HEK293 (cell line): ENCODE measurements around the gene GPR107.

Experiments used
- CTCF ChIA-PET: fragments of 350-600 bp; formaldehyde crosslinking; extraction: SDS; loops from one replicate; lab custom pipeline; 2021; ENCODE audit warnings: antibody characterized with exemption; lab: Yijun Ruan, JAX
- POLR2A ChIA-PET: fragments of 300-600 bp; formaldehyde crosslinking; extraction: SDS; loops from one replicate; lab custom pipeline; 2020; ENCODE audit warnings: antibody characterized with exemption, inconsistent platforms; lab: Yijun Ruan, JAX
- H3K27ac ChIP-seq: fragments of 200-500 bp; sonication (Bioruptor generic); 2 replicates; pipeline ENCODE4 v1.5.1; 2014; ENCODE audit warnings: low read depth, low read length, control low read depth, inconsistent platforms; ENCODE audit errors: extremely low read depth
- H3K36me3 ChIP-seq, 2 experiments: fragments of 200-500 bp in 1 of 2; sonication (Bioruptor generic) in 1 of 2; 1 replicate in 1 of 2; 2 replicates in 1 of 2; pipeline ENCODE4 v1.5.1; 2014 to 2017; ENCODE audit warnings: inconsistent platforms in 2 of 2, low read length in 2 of 2; ENCODE audit not compliant: control insufficient read depth in 2 of 2, insufficient read depth in 1 of 2
- H3K4me1 ChIP-seq: fragments of 200-500 bp; sonication (Bioruptor generic); 2 replicates; pipeline ENCODE4 v1.5.1; 2014; ENCODE audit warnings: mild to moderate bottlenecking, low read length, inconsistent platforms; ENCODE audit not compliant: control insufficient read depth, insufficient read depth
- H3K4me3 ChIP-seq: 2 replicates; pipeline ENCODE4 v1.5.1; 2011; ENCODE audit warnings: low read depth, mild to moderate bottlenecking, control low read depth, low read length, moderate library complexity
- H3K9me3 ChIP-seq: fragments of 200-500 bp; sonication (Bioruptor generic); 2 replicates; pipeline ENCODE4 v1.5.1; 2014; ENCODE audit warnings: low read depth, low read length, inconsistent platforms; ENCODE audit not compliant: control insufficient read depth, insufficient read depth
- KLF17 ChIP-seq: fragments of 450-650 bp; formaldehyde crosslinking; IDR thresholded peaks from 2 replicates; pipeline ENCODE4 v1.5.1; 2016; ENCODE audit warnings: missing biosample characterization, missing genetic modification characterization
- MYNN ChIP-seq: fragments of 450-650 bp; formaldehyde crosslinking; IDR thresholded peaks from 2 replicates; pipeline ENCODE4 v1.5.1; 2016; ENCODE audit warnings: missing biosample characterization, missing genetic modification characterization, borderline replicate concordance
- PRDM10 ChIP-seq: fragments of 450-650 bp; formaldehyde crosslinking; IDR thresholded peaks from 2 replicates; pipeline ENCODE4 v1.5.1; 2016; ENCODE audit warnings: missing biosample characterization, missing genetic modification characterization
- PRDM6 ChIP-seq: fragments of 450-650 bp; formaldehyde crosslinking; IDR thresholded peaks from 2 replicates; pipeline ENCODE4 v1.5.1; 2017; ENCODE audit warnings: missing biosample characterization, missing genetic modification characterization
- ZFP3 ChIP-seq: fragments of 450-650 bp; formaldehyde crosslinking; IDR thresholded peaks from 2 replicates; pipeline ENCODE4 v1.5.1; 2016; ENCODE audit warnings: low read depth, missing biosample characterization, missing genetic modification characterization
- ZIC2 ChIP-seq: fragments of 450-650 bp; formaldehyde crosslinking; IDR thresholded peaks from 2 replicates; pipeline ENCODE4 v1.5.1; 2016; ENCODE audit warnings: missing biosample characterization, missing genetic modification characterization
- ZNF10 ChIP-seq: fragments of 450-650 bp; formaldehyde crosslinking; IDR thresholded peaks from 2 replicates; pipeline ENCODE4 v1.5.1; 2017; ENCODE audit warnings: missing biosample characterization, missing genetic modification characterization
- ZNF449 ChIP-seq: fragments of 450-650 bp; formaldehyde crosslinking; IDR thresholded peaks from 2 replicates; pipeline ENCODE4 v1.5.1; 2017; ENCODE audit warnings: missing biosample characterization, mild to moderate bottlenecking, missing genetic modification characterization, moderate library complexity
- ZNF560 ChIP-seq: fragments of 450-650 bp; formaldehyde crosslinking; IDR thresholded peaks from 2 replicates; pipeline ENCODE4 v1.5.1; 2017; ENCODE audit warnings: missing biosample characterization, missing genetic modification characterization, borderline replicate concordance
- ZNF626 ChIP-seq: fragments of 450-650 bp; sonication (Bioruptor Pico); formaldehyde crosslinking; IDR thresholded peaks from 2 replicates; pipeline ENCODE4 v1.5.1; 2018; ENCODE audit warnings: missing biosample characterization, missing genetic modification characterization, inconsistent platforms
- ZNF664 ChIP-seq: fragments of 450-650 bp; formaldehyde crosslinking; IDR thresholded peaks from 2 replicates; pipeline ENCODE4 v1.5.1; 2016; ENCODE audit warnings: missing biosample characterization, missing genetic modification characterization

GPR107 gene

GRCh38 chr9:130101915-130102314 is 48.2 kb downstream of the GPR107 start (continued):
- TF ChIP-seq PRDM6: no peak

- Histone ChIP-seq H3K36me3 (peaks cover 13 to 74% of the 10 kb centered on the region in 2 experiments), H3K9me3 (no peaks in the 10 kb centered on the region), H3K4me3 (no peak overlapping the region), H3K27ac (no peak overlapping the region), H3K4me1 (no peaks in the 10 kb centered on the region)
- CTCF ChIA-PET: interaction anchor here (0.5 to 14.1 kb wide), 7 partner anchors 21 to 238 kb away, joined by 3 to 217 read pairs (median 4); no protein-coding TSS in a partner anchor
- POLR2A ChIA-PET: no interaction called here
- TF ChIP-seq ZNF664 (tag by site-specific recombination) (no peak), ZFP3 (tag by site-specific recombination) (no peak), ZNF449 (peak; percentile 76)
These were observed 50.9 kb downstream of the GPR107 start for GRCh38 chr9:130104491-130105193.

- TF ChIP-seq ZNF626 (no peak), MYNN (tag by site-specific recombination) (no peak), ZNF560 (tag by site-specific recombination) (no peak), PRDM10 (tag by site-specific recombination) (no peak), ZNF10 (tag by site-specific recombination) (no peak), KLF17 (tag by site-specific recombination) (no peak), ZIC2 (no peak)
- Histone ChIP-seq H3K4me3 (no peak overlapping the region), H3K9me3 (no peaks in the 10 kb centered on the region), H3K27ac (no peak overlapping the region), H3K36me3 (peaks cover 9 to 64% of the 10 kb centered on the region in 2 experiments), H3K4me1 (no peaks in the 10 kb centered on the region)
- POLR2A ChIA-PET: no interaction called here
- CTCF ChIA-PET: interaction anchor here (0.6 to 14.1 kb wide), 49 partner anchors 9 to 577 kb away, joined by 3 to 217 read pairs (median 5); partner anchors contain the start of gene HMCN2
These were observed 53.1 kb downstream of the GPR107 start for GRCh38 chr9:130106860-130107233.
